GM23338 (cell line): Measurements from ENCODE around the gene ELAVL4. TPM values are rescaled to one million over a fixed set of nuclear protein-coding genes. Genes with fewer than 3 reads are reported as not detected.

Source experiments
- ATAC-seq: fragments of 200-7000 bp; cut with Tn5 transposase; 3 replicates; pipeline ENCODE4 v1.9.1; 2020
- DNase-seq: peaks from one replicate; pipeline ENCODE4 v3.0.0-alpha.2; 2015; ENCODE audit warnings: low spot score
- H2AFZ ChIP-seq: fragments of 200-600 bp; sonication (generic); 2 replicates; pipeline ENCODE4 v1.8.0; 2016; ENCODE audit warnings: antibody characterized with exemption, mild to moderate bottlenecking, moderate library complexity
- H3F3A ChIP-seq: fragments of 200-600 bp; sonication (generic); replicated peaks from 2 replicates; pipeline ENCODE4 v1.8.0; 2017; ENCODE audit warnings: antibody characterized with exemption, mixed run types, low read depth
- H3K27ac ChIP-seq: fragments of 200-600 bp; sonication (generic); 2 replicates; pipeline ENCODE4 v1.6.1; 2016; ENCODE audit warnings: low read depth
- H3K27me3 ChIP-seq: fragments of 200-600 bp; sonication (generic); 2 replicates; pipeline ENCODE4 v1.8.0; 2016; ENCODE audit warnings: mild to moderate bottlenecking, mixed run types, moderate library complexity; ENCODE audit not compliant: insufficient read depth
- H3K36me3 ChIP-seq: fragments of 200-600 bp; sonication (generic); 2 replicates; pipeline ENCODE4 v1.8.0; 2016; ENCODE audit warnings: mild to moderate bottlenecking; ENCODE audit not compliant: insufficient read depth
- H3K4me1 ChIP-seq: fragments of 200-600 bp; sonication (generic); 2 replicates; pipeline ENCODE4 v1.8.0; 2016; ENCODE audit warnings: mild to moderate bottlenecking, moderate library complexity; ENCODE audit not compliant: insufficient read depth
- H3K4me2 ChIP-seq: fragments of 200-600 bp; sonication (generic); 2 replicates; pipeline ENCODE4 v1.7.1; 2017; ENCODE audit warnings: mixed run types
- H3K4me3 ChIP-seq: fragments of 200-600 bp; sonication (generic); 2 replicates; pipeline ENCODE4 v1.6.1; 2016; ENCODE audit warnings: mixed run types
- H3K79me2 ChIP-seq: fragments of 200-600 bp; sonication (generic); replicated peaks from 2 replicates; pipeline ENCODE4 v1.8.0; 2017; ENCODE audit warnings: mild to moderate bottlenecking; ENCODE audit not compliant: insufficient read depth
- H3K9me2 ChIP-seq: fragments of 200-600 bp; sonication (generic); 2 replicates; pipeline ENCODE4 v1.8.0; 2017; ENCODE audit not compliant: insufficient read depth
- H4K20me1 ChIP-seq: fragments of 200-600 bp; sonication (generic); replicated peaks from 2 replicates; pipeline ENCODE4 v1.8.0; 2017; ENCODE audit warnings: mild to moderate bottlenecking; ENCODE audit not compliant: insufficient read depth
- H3K27ac Mint-ChIP-seq: 2 replicates; pipeline ENCODE4 v1.8.0; 2020; ENCODE audit warnings: inconsistent platforms, mild to moderate bottlenecking, moderate library complexity, mixed read lengths
- H3K27me3 Mint-ChIP-seq: 3 replicates; pipeline ENCODE4 v1.8.0; 2022; ENCODE audit warnings: low read depth, mild to moderate bottlenecking, moderate library complexity, mixed read lengths, inconsistent platforms; ENCODE audit not compliant: insufficient read depth, poor library complexity
- H3K36me3 Mint-ChIP-seq: 3 replicates; pipeline ENCODE4 v1.8.0; 2021; ENCODE audit warnings: low read depth, mild to moderate bottlenecking, inconsistent platforms, moderate library complexity, mixed read lengths
- H3K4me1 Mint-ChIP-seq: 3 replicates; pipeline ENCODE4 v1.8.0; 2020; ENCODE audit warnings: mild to moderate bottlenecking, inconsistent platforms, mixed read lengths
- H3K4me3 Mint-ChIP-seq: 3 replicates; pipeline ENCODE4 v1.8.0; 2021; ENCODE audit warnings: moderate library complexity, mild to moderate bottlenecking, inconsistent platforms, mixed read lengths
- H3K9me3 Mint-ChIP-seq: 3 replicates; pipeline ENCODE4 v1.8.0; 2020; ENCODE audit warnings: moderate library complexity, mild to moderate bottlenecking, inconsistent platforms, mixed read lengths
- CREB1 ChIP-seq: fragments of 250-450 bp; sonication (Bioruptor Pico); IDR thresholded peaks from 2 replicates; pipeline ENCODE4 v1.5.0; 2020; ENCODE audit warnings: low read depth, mild to moderate bottlenecking, moderate library complexity
- EZH2 ChIP-seq: fragments of 200-600 bp; sonication (generic); IDR thresholded peaks from one replicate; pipeline ENCODE4 v1.8.0; 2017; ENCODE audit warnings: antibody characterized with exemption, mild to moderate bottlenecking, low read depth; ENCODE audit not compliant: unreplicated experiment
- EZH2phosphoT487 ChIP-seq: fragments of 200-600 bp; sonication (generic); IDR thresholded peaks from one replicate; pipeline ENCODE4 v1.8.1; 2018; ENCODE audit warnings: antibody characterized with exemption; ENCODE audit not compliant: unreplicated experiment
- JUNB ChIP-seq: IDR thresholded peaks from one replicate; pipeline ENCODE4 v1.6.1; 2016; ENCODE audit warnings: antibody characterized with exemption; ENCODE audit not compliant: unreplicated experiment
- NANOG ChIP-seq: IDR thresholded peaks from 2 replicates; pipeline ENCODE4 v1.6.1; 2016; ENCODE audit warnings: antibody characterized with exemption, borderline replicate concordance
- POLR2AphosphoS5 ChIP-seq: IDR thresholded peaks from 2 replicates; pipeline ENCODE4 v1.6.1; 2016; ENCODE audit warnings: antibody characterized with exemption, low read depth
- STAT1 ChIP-seq: IDR thresholded peaks from one replicate; pipeline ENCODE4 v1.6.1; 2016; ENCODE audit warnings: antibody characterized with exemption; ENCODE audit not compliant: unreplicated experiment
- ZNF114 ChIP-seq: fragments of 250-450 bp; sonication (Bioruptor Pico); IDR thresholded peaks from 2 replicates; pipeline ENCODE4 v1.5.0; 2020; ENCODE audit warnings: mild to moderate bottlenecking, moderate library complexity
- ZNF331 ChIP-seq: fragments of 250-450 bp; sonication (Bioruptor Pico); IDR thresholded peaks from 2 replicates; pipeline ENCODE4 v1.5.0; 2020; ENCODE audit warnings: low read depth, mild to moderate bottlenecking, moderate library complexity
- polyA plus RNA-seq: library from polyadenylated mRNA; unstranded; fragments of >200 nt; fragmentation: Nextera tagmentation; extraction: Ambion mirVana; gene quantifications from 2 replicates; pipeline ENCODE4 v1.2.1, GENCODE V29; 2016
- total RNA-seq: library from RNA; depleted of rRNA; stranded (reverse); fragments of >200 nt; shearing (Covaris generic); gene quantifications from 2 replicates; pipeline ENCODE4 v1.2.3, GENCODE V29; 2014
- TF ChIP-seq, protein P1 (sequence below): fragments of 250-450 bp; sonication (Bioruptor Pico); IDR thresholded peaks from 2 replicates; pipeline ENCODE4 v1.5.0; 2020; ENCODE audit warnings: mild to moderate bottlenecking, moderate library complexity
- TF ChIP-seq, protein P2 (sequence below): IDR thresholded peaks from 2 replicates; pipeline ENCODE4 v1.6.1; 2016; ENCODE audit warnings: antibody characterized with exemption
- TF ChIP-seq, protein P3 (sequence below), 2 experiments: fragments of 200-600 bp in 1 of 2; sonication (generic) in 1 of 2; conservative IDR thresholded peaks; 2 replicates each; pipeline versions ENCODE4 v1.5.1 to v1.6.1; 2016 to 2017; ENCODE audit warnings: antibody characterized with exemption in 2 of 2, low read depth in 2 of 2, mild to moderate bottlenecking in 2 of 2, moderate library complexity in 1 of 2
- TF ChIP-seq, protein P4 (sequence below): IDR thresholded peaks from one replicate; pipeline ENCODE4 v1.6.1; 2018; ENCODE audit warnings: antibody characterized with exemption; ENCODE audit not compliant: unreplicated experiment

ELAVL4 gene
- total and polyA plus RNA-seq, 2 experiments from 2014 or later, result 1.4 to 1.9 TPM

DNA sequence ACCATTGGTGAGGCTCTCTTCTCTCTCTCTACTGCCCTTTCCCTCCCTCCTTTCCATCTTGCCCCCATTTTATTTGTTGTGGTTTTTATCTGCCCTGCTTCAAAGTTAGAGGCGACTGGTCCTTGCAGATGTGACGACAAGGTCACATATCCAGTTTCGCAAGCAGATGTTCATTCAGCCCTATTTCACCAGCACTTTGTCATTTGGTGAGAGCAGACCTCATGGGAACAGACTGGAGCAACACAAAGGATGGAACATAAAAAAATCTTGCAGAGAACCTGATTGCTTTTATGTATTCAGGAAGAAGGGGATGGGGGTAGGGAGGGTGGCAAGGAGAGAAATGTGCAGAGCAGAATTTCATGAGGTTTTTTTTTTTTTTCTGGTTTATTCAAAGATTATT is 84.3 kb downstream of the ELAVL4 start:
- no peaks in the 10 kb centered on the region for H3K4me1 ChIP-seq
- Mint-ChIP-seq H3K27me3 (peaks cover 2% of the 10 kb centered on the region), H3K4me3 (no peak overlapping the region), H3K4me1 (peaks cover 6% of the 10 kb centered on the region), H3K36me3 (no peaks in the 10 kb centered on the region), H3K27ac (no peak overlapping the region), H3K9me3 (no peaks in the 10 kb centered on the region)
- H3K27me3 ChIP-seq, result no peaks in the 10 kb centered on the region
- no peaks in the 10 kb centered on the region for H3K9me2 ChIP-seq
- TF ChIP-seq, protein P1, sequence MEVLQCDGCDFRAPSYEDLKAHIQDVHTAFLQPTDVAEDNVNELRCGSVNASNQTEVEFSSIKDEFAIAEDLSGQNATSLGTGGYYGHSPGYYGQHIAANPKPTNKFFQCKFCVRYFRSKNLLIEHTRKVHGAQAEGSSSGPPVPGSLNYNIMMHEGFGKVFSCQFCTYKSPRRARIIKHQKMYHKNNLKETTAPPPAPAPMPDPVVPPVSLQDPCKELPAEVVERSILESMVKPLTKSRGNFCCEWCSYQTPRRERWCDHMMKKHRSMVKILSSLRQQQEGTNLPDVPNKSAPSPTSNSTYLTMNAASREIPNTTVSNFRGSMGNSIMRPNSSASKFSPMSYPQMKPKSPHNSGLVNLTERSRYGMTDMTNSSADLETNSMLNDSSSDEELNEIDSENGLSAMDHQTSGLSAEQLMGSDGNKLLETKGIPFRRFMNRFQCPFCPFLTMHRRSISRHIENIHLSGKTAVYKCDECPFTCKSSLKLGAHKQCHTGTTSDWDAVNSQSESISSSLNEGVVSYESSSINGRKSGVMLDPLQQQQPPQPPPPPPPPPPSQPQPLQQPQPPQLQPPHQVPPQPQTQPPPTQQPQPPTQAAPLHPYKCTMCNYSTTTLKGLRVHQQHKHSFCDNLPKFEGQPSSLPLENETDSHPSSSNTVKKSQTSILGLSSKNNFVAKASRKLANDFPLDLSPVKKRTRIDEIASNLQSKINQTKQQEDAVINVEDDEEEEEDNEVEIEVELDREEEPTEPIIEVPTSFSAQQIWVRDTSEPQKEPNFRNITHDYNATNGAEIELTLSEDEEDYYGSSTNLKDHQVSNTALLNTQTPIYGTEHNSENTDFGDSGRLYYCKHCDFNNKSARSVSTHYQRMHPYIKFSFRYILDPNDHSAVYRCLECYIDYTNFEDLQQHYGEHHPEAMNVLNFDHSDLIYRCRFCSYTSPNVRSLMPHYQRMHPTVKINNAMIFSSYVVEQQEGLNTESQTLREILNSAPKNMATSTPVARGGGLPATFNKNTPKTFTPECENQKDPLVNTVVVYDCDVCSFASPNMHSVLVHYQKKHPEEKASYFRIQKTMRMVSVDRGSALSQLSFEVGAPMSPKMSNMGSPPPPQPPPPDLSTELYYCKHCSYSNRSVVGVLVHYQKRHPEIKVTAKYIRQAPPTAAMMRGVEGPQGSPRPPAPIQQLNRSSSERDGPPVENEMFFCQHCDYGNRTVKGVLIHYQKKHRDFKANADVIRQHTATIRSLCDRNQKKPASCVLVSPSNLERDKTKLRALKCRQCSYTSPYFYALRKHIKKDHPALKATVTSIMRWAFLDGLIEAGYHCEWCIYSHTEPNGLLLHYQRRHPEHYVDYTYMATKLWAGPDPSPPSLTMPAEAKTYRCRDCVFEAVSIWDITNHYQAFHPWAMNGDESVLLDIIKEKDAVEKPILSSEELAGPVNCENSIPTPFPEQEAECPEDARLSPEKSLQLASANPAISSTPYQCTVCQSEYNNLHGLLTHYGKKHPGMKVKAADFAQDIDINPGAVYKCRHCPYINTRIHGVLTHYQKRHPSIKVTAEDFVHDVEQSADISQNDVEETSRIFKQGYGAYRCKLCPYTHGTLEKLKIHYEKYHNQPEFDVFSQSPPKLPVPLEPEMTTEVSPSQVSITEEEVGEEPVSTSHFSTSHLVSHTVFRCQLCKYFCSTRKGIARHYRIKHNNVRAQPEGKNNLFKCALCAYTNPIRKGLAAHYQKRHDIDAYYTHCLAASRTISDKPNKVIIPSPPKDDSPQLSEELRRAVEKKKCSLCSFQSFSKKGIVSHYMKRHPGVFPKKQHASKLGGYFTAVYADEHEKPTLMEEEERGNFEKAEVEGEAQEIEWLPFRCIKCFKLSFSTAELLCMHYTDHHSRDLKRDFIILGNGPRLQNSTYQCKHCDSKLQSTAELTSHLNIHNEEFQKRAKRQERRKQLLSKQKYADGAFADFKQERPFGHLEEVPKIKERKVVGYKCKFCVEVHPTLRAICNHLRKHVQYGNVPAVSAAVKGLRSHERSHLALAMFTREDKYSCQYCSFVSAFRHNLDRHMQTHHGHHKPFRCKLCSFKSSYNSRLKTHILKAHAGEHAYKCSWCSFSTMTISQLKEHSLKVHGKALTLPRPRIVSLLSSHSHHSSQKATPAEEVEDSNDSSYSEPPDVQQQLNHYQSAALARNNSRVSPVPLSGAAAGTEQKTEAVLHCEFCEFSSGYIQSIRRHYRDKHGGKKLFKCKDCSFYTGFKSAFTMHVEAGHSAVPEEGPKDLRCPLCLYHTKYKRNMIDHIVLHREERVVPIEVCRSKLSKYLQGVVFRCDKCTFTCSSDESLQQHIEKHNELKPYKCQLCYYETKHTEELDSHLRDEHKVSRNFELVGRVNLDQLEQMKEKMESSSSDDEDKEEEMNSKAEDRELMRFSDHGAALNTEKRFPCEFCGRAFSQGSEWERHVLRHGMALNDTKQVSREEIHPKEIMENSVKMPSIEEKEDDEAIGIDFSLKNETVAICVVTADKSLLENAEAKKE (CRISPR knock-in tag), result no peak
- TF ChIP-seq JUNB (no peak), ZNF331 (CRISPR knock-in tag) (no peak), STAT1 (no peak), EZH2phosphoT487 (no peak), EZH2 (no peak), ZNF114 (no peak), CREB1 (CRISPR knock-in tag) (no peak), POLR2AphosphoS5 (no peak), NANOG (no peak)
- TF ChIP-seq, protein P2, sequence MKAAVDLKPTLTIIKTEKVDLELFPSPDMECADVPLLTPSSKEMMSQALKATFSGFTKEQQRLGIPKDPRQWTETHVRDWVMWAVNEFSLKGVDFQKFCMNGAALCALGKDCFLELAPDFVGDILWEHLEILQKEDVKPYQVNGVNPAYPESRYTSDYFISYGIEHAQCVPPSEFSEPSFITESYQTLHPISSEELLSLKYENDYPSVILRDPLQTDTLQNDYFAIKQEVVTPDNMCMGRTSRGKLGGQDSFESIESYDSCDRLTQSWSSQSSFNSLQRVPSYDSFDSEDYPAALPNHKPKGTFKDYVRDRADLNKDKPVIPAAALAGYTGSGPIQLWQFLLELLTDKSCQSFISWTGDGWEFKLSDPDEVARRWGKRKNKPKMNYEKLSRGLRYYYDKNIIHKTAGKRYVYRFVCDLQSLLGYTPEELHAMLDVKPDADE, result no peak
- TF ChIP-seq, protein P3, sequence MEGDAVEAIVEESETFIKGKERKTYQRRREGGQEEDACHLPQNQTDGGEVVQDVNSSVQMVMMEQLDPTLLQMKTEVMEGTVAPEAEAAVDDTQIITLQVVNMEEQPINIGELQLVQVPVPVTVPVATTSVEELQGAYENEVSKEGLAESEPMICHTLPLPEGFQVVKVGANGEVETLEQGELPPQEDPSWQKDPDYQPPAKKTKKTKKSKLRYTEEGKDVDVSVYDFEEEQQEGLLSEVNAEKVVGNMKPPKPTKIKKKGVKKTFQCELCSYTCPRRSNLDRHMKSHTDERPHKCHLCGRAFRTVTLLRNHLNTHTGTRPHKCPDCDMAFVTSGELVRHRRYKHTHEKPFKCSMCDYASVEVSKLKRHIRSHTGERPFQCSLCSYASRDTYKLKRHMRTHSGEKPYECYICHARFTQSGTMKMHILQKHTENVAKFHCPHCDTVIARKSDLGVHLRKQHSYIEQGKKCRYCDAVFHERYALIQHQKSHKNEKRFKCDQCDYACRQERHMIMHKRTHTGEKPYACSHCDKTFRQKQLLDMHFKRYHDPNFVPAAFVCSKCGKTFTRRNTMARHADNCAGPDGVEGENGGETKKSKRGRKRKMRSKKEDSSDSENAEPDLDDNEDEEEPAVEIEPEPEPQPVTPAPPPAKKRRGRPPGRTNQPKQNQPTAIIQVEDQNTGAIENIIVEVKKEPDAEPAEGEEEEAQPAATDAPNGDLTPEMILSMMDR (conservative IDR thresholded peaks at IDR 0.05; ENCODE audit: low read depth in 2 of 2), result no peak
- TF ChIP-seq, protein P4, sequence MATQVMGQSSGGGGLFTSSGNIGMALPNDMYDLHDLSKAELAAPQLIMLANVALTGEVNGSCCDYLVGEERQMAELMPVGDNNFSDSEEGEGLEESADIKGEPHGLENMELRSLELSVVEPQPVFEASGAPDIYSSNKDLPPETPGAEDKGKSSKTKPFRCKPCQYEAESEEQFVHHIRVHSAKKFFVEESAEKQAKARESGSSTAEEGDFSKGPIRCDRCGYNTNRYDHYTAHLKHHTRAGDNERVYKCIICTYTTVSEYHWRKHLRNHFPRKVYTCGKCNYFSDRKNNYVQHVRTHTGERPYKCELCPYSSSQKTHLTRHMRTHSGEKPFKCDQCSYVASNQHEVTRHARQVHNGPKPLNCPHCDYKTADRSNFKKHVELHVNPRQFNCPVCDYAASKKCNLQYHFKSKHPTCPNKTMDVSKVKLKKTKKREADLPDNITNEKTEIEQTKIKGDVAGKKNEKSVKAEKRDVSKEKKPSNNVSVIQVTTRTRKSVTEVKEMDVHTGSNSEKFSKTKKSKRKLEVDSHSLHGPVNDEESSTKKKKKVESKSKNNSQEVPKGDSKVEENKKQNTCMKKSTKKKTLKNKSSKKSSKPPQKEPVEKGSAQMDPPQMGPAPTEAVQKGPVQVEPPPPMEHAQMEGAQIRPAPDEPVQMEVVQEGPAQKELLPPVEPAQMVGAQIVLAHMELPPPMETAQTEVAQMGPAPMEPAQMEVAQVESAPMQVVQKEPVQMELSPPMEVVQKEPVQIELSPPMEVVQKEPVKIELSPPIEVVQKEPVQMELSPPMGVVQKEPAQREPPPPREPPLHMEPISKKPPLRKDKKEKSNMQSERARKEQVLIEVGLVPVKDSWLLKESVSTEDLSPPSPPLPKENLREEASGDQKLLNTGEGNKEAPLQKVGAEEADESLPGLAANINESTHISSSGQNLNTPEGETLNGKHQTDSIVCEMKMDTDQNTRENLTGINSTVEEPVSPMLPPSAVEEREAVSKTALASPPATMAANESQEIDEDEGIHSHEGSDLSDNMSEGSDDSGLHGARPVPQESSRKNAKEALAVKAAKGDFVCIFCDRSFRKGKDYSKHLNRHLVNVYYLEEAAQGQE, result no peak
- H3K79me2 ChIP-seq, result no peaks in the 10 kb centered on the region
- H3K36me3 ChIP-seq, result no peaks in the 10 kb centered on the region
- no peak overlapping the region for H3K4me3 ChIP-seq
- no peak overlapping the region for H3K27ac ChIP-seq
- no peak overlapping the region for H2AFZ ChIP-seq
- no peaks in the 10 kb centered on the region for H3F3A ChIP-seq
- ATAC-seq, result no peak
- H4K20me1 ChIP-seq, result no peaks in the 10 kb centered on the region
- no peak overlapping the region for H3K4me2 ChIP-seq
- no peak for DNase-seq
